Mucosa of descending colon (tissue), 3 donors: ENCODE results near the gene SEMA6B. TPM values are rescaled to one million over a fixed set of nuclear protein-coding genes. Genes with fewer than 3 reads are reported as not detected.

Experiments
- ATAC-seq: fragments of 200-7000 bp; cut with Tn5 transposase; one replicate; pipeline ENCODE4 v1.9.1; 2020; ENCODE audit warnings: mild to moderate bottlenecking, moderate library complexity
- DNase-seq, 3 donors: peaks; one replicate each; pipeline ENCODE4 v3.0.0-alpha.2; 2020
- H3K36me3 ChIP-seq: fragments of 200-600 bp; one replicate; pipeline ENCODE4 v1.8.0; 2021; ENCODE audit warnings: low read depth, mild to moderate bottlenecking
- H3K4me1 ChIP-seq: fragments of 200-600 bp; one replicate; pipeline ENCODE4 v1.8.0; 2021; ENCODE audit warnings: low read depth, mild to moderate bottlenecking
- H3K4me3 ChIP-seq: fragments of 200-600 bp; one replicate; pipeline ENCODE4 v1.8.0; 2021; ENCODE audit warnings: mild to moderate bottlenecking
- H3K9me3 ChIP-seq: fragments of 200-600 bp; one replicate; pipeline ENCODE4 v1.8.0; 2021; ENCODE audit warnings: mild to moderate bottlenecking
- CTCF ChIP-seq: fragments of 200-600 bp; IDR thresholded peaks from one replicate; pipeline ENCODE4 v1.8.0; 2022; ENCODE audit warnings: antibody characterized with exemption, mild to moderate bottlenecking
- intact Hi-C, 2 donors: fragments of 100-400 bp; cut with DNase I in 1 of 2; cut with micrococcal nuclease in 1 of 2; formaldehyde crosslinking; loops; one replicate each; pipeline versions ENCODE4 v1.11.0 to v1.11.1; 2022; cut with DNase I, micrococcal nuclease
- total RNA-seq, 3 donors: library from RNA; stranded (reverse); fragmentation: NEBNext Ultra II Directional in 2 of 3; extraction: Animal tissue kit (Norgen Biotek cat#: 25700) in 2 of 3; gene quantifications; one replicate each; pipeline versions ENCODE4 v1.2.1 to v1.2.4, GENCODE V29; 2021 to 2023
- donor health status: DM: no; HTN: no; CAD: no; lungs with moderate emphysema.
- donor health status: DM: no; HTN: no; CAD: no.
- donor health status: DM: no; HTN: yes; CAD: no.

Gene SEMA6B
- total RNA-seq, 3 donors from 2014 or later, result 2.5 to 8.4 (median 5.9) TPM

DNA sequence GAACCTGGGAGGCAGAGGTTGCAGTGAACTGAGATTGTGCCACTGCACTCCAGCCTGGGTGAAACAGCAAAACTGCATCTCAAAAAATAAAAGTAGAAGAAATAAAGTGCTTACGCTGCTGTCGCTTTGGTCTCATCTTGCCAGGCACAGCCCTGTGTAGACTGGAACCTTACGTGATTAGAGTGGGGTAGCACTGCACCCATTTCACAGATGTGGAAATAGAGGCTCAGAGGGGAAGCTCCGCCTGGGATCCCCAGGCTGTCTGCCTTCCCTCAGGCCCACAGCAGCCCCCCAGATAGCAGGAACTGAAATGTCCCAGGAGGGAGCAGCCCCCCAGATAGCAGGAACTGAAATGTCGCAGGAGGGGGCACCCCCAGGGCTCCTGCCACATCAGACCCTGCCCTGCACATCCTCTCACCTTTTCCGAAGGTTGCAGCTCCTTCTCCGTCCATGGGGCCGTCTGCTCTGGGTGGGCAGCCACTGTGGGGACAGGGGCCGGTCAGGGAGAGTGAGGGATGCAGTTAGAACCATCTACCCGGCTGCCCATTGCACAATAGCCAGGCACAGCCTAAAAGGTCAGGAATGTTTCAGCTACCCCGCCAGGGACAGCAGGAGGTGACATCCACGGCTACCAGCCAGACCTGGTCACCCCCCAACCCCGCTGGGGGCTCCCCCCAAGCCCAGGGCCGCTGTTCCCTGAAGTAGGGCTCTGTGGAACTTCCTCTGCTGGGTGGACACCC, 43.1 kb downstream of the SEMA6B start:
- no peak for TF ChIP-seq CTCF
- no peak for DNase-seq
- intact Hi-C loops, result no loop called here
- Histone ChIP-seq H3K4me3 (no peak overlapping the region), H3K4me1 (no peaks in the 10 kb centered on the region), H3K36me3 (no peaks in the 10 kb centered on the region), H3K9me3 (no peaks in the 10 kb centered on the region)
- no peak for ATAC-seq

- H3K4me1 ChIP-seq, result no peaks in the 10 kb centered on the region
- TF ChIP-seq CTCF, result no peak
Observed at GRCh38 chr19:4515732-4516131, 43.8 kb downstream of the SEMA6B start.

DNA sequence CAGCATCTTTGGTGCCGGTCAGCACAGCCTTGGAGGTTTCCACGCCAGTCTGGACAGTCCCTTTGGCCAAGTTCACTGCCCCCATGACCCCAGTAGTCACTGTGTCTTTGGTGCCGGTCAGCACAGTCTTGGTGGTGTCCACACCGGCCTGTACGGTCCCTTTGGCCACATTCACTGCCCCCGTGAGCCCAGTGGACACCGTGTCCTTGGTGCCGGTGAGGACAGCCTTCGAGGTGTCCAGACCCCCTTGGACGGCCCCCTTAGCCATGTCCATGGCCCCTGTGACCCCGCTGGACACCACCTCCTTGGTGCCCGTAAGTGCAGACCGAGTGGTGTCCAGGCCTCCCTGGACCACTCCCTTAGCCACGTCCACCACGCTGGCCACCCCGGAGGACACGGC, 46.2 kb downstream of the SEMA6B start:
- intact Hi-C loops, result no loop called here
- Histone ChIP-seq H3K4me1 (no peaks in the 10 kb centered on the region), H3K4me3 (no peak overlapping the region), H3K9me3 (no peaks in the 10 kb centered on the region), H3K36me3 (no peaks in the 10 kb centered on the region)
- DNase-seq (no peak), ATAC-seq (no peak)
- TF ChIP-seq CTCF, result no peak

More at GRCh38 chr19:4515732-4516131, 43.8 kb downstream of the SEMA6B start:
- Histone ChIP-seq H3K9me3 (no peaks in the 10 kb centered on the region), H3K4me3 (no peak overlapping the region), H3K36me3 (no peaks in the 10 kb centered on the region)
- no peak for DNase-seq
- no peak for ATAC-seq
- intact Hi-C loops, result no loop called here

DNA sequence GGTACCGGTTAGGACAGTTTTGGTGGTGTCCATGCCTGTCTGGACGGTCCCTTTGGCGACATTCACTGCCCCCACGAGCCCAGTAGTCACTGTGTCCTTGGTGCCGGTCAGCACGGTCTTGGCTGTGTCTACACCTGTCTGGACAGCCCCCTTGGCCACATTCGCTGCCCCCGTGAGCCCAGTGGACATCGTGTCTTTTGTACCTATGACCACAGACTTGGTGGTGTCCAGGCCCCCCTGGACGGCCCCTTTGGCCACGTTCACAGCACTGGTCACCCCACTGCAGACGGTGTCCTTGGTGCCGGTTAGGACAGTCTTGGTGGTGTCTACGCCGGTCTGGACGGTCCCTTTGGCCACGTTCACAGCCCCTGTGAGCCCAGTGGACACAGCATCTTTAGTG, 47.4 kb downstream of the SEMA6B start:
- H3K9me3 ChIP-seq, result no peaks in the 10 kb centered on the region
- no peaks in the 10 kb centered on the region for H3K36me3 ChIP-seq
- no peak overlapping the region for H3K4me3 ChIP-seq
- DNase-seq (no peak), ATAC-seq (no peak)
- no peaks in the 10 kb centered on the region for H3K4me1 ChIP-seq
- TF ChIP-seq CTCF, result no peak
- intact Hi-C loops, result no loop called here

GRCh38 chr19:4511300-4512054, 48.0 kb downstream of the SEMA6B start:
- H3K9me3 ChIP-seq, result no peaks in the 10 kb centered on the region
- TF ChIP-seq CTCF, result no peak
- H3K4me3 ChIP-seq, result no peak overlapping the region
- ATAC-seq (no peak), DNase-seq (no peak)
- intact Hi-C loops, result no loop called here
- no peaks in the 10 kb centered on the region for H3K36me3 ChIP-seq
- no peaks in the 10 kb centered on the region for H3K4me1 ChIP-seq
